ENCODE measurements around the gene TRMT1. TPM values are rescaled to one million over a fixed set of nuclear protein-coding genes. Genes with fewer than 3 reads are reported as not detected.

Gene TRMT1
- total RNA-seq, 1 donor from 2014 or later, result 20.3 TPM

GRCh38 chr19:13055213-13056051, 61.1 kb downstream of the TRMT1 start:
- peak in 1 of 2 donors; percentile 17 for DNase-seq (ENCODE audit: low read depth in 2 of 2)

Other genes starting within 250 kb of the TRMT1 start
- gene DNASE2, start 235.3 kb downstream of the TRMT1 start, total RNA-seq, result 19.1 and 33.5 TPM in 2 replicates
- 0.13 and 0.25 TPM in 2 replicates for gene KLF1, start 229.5 kb downstream of the TRMT1 start, total RNA-seq
- gene GCDH, start 225.6 kb downstream of the TRMT1 start, total RNA-seq, result 18.9 and 20.4 TPM in 2 replicates
- 0.25 and 0.26 TPM in 2 replicates for gene SYCE2, start 197.4 kb downstream of the TRMT1 start, total RNA-seq
- gene FARSA, start 183.0 kb downstream of the TRMT1 start, total RNA-seq, result 44.6 and 49.3 TPM in 2 replicates
- 1,348 and 1,401 TPM in 2 replicates for gene CALR, start 178.1 kb downstream of the TRMT1 start, total RNA-seq
- gene RAD23A, start 170.9 kb downstream of the TRMT1 start, total RNA-seq, result 52.4 and 59.2 TPM in 2 replicates
- 17.6 and 24.0 TPM in 2 replicates for gene GADD45GIP1, start 159.5 kb downstream of the TRMT1 start, total RNA-seq
- 0.25 and 0.26 TPM in 2 replicates for gene DAND5, start 147.2 kb downstream of the TRMT1 start, total RNA-seq
- gene NFIX, start 121.3 kb downstream of the TRMT1 start, total RNA-seq, result 16.9 and 22.3 TPM in 2 replicates
- gene LYL1, start 13.9 kb downstream of the TRMT1 start, total RNA-seq, result 25.4 and 43.5 TPM in 2 replicates
- 36.2 and 46.7 TPM in 2 replicates for gene NACC1, start 1.5 kb upstream of the TRMT1 start, total RNA-seq
- 57.1 and 62.4 TPM in 2 replicates for gene STX10, start 33.6 kb upstream of the TRMT1 start, total RNA-seq
- 18.6 and 31.1 TPM in 2 replicates for gene IER2, start 33.7 kb upstream of the TRMT1 start, total RNA-seq

All from dermis microvascular lymphatic vessel endothelial cell (primary cell).